Upper lobe of left lung (tissue), 6 donors: Measurements from ENCODE around the gene SRCIN1. TPM values are rescaled to one million over a fixed set of nuclear protein-coding genes. Genes with fewer than 3 reads are reported as not detected.
"Not testable (repeated sequence)": the region's sequence is repeated elsewhere in the genome, so short reads cannot be mapped to it uniquely, and the experiment has no call there.

Source experiments
- ATAC-seq, 2 donors: fragments of 200-7000 bp; cut with Tn5 transposase; one replicate each; pipeline ENCODE4 v1.9.1; 2022; ENCODE audit warnings: mild to moderate bottlenecking in 2 of 2, moderate library complexity in 2 of 2; ENCODE audit not compliant: low FRiP score in 2 of 2
- DNase-seq, 2 donors: peaks; one replicate each; pipeline ENCODE4 v3.0.0-alpha.2; 2019 to 2020
- H3K27ac ChIP-seq, 4 donors: fragments of 200-600 bp; sonication (generic); one replicate each; pipeline ENCODE4 v1.5.1; 2016 to 2019
- H3K27me3 ChIP-seq, 4 donors: fragments of 200-600 bp; sonication (generic); one replicate each; pipeline ENCODE4 v1.5.1; 2017 to 2019
- H3K36me3 ChIP-seq, 4 donors: fragments of 200-600 bp; sonication (generic); one replicate each; pipeline ENCODE4 v1.5.1; 2016 to 2019
- H3K4me1 ChIP-seq, 4 donors: fragments of 200-600 bp; sonication (generic); one replicate each; pipeline ENCODE4 v1.5.1; 2018 to 2019
- H3K4me3 ChIP-seq, 4 donors: fragments of 200-600 bp; sonication (generic); one replicate each; pipeline ENCODE4 v1.5.1; 2017 to 2019; ENCODE audit warnings: mild to moderate bottlenecking in 2 of 4, moderate library complexity in 1 of 4
- H3K9me3 ChIP-seq, 4 donors: fragments of 200-600 bp; sonication (generic); one replicate each; pipeline ENCODE4 v1.5.1; 2018 to 2019
- EP300 ChIP-seq, 4 donors: sonication (generic); formaldehyde crosslinking; IDR thresholded peaks; one replicate each; pipeline ENCODE4 v1.5.1; 2017; ENCODE audit warnings: antibody characterized with exemption in 4 of 4, control low read depth in 2 of 4
- POLR2A ChIP-seq, 4 donors: fragments of 450-650 bp; IDR thresholded peaks; one replicate each; pipeline ENCODE4 v1.5.1; 2016 to 2017; ENCODE audit warnings: antibody characterized with exemption in 4 of 4, mild to moderate bottlenecking in 2 of 4
- POLR2AphosphoS5 ChIP-seq, 2 donors: sonication (generic); formaldehyde crosslinking; IDR thresholded peaks; one replicate each; pipeline ENCODE4 v1.5.1; 2017; ENCODE audit warnings: antibody characterized with exemption in 2 of 2
- WGBS, 2 donors: methylation state at CpG; one replicate each; pipeline ENCODE4 v1.1.5; 2017 to 2018; 5-methylcytosine and 5-hydroxymethylcytosine counted together
- total RNA-seq, 6 donors: library from RNA; depleted of rRNA in 4 of 6; stranded (reverse); fragments of >200 nt in 4 of 6; gene quantifications; one replicate each; pipeline versions ENCODE4 v1.1.0 to v1.2.1, GENCODE V29; 2016 to 2021
- TF ChIP-seq, protein P1 (sequence below), 6 experiments: fragments of 450-650 bp in 4 of 6; fragments of 200-600 bp in 2 of 6; sonication (generic) in 2 of 6; IDR thresholded peaks; one replicate each; pipeline ENCODE4 v1.5.1; 2016 to 2019; ENCODE audit warnings: antibody characterized with exemption in 6 of 6
- donor health status: DM: no; HTN: no; CAD: no; lungs with moderate emphysema.
- donor health status: DM: no; HTN: yes; CAD: no; lungs with severe emphysema.

SRCIN1 gene
- total RNA-seq, 6 donors from 2014 or later: 1.6 to 16.6 (median 5.6) TPM

DNA sequence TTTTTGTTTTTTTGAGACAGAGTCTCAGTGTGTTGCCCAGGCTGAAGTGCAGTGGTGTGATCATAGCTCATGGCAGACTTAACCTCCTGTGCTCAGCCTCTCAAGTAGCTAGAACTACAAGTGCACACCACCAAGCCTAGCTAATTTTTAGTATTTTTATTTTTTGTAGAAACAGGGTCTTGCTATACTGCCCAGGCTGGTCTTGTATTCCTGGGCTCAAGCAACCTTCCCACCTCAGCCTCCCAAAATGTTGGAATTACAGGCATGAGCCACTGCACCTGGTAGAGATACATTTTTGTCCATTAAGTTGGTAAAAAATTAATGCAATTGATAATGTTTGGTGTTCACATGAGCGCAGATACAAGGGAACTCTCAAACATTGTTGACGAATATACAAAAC lies 22.2 kb upstream of the SRCIN1 start:
- H3K4me1 ChIP-seq: no peaks in the 10 kb centered on the region
- H3K27ac ChIP-seq: no peak overlapping the region
- WGBS, 2 donors: 94 to 98% methylated on average over 2 of the region's 2 CpGs
- H3K9me3 ChIP-seq: no peaks in the 10 kb centered on the region
- H3K27me3 ChIP-seq: no peaks in the 10 kb centered on the region
- H3K36me3 ChIP-seq: no peaks in the 10 kb centered on the region
- ATAC-seq (no peak), DNase-seq (no peak)
- no peak for TF ChIP-seq POLR2AphosphoS5 (IDR thresholded peaks at IDR 0.05)
- TF ChIP-seq, protein P1, sequence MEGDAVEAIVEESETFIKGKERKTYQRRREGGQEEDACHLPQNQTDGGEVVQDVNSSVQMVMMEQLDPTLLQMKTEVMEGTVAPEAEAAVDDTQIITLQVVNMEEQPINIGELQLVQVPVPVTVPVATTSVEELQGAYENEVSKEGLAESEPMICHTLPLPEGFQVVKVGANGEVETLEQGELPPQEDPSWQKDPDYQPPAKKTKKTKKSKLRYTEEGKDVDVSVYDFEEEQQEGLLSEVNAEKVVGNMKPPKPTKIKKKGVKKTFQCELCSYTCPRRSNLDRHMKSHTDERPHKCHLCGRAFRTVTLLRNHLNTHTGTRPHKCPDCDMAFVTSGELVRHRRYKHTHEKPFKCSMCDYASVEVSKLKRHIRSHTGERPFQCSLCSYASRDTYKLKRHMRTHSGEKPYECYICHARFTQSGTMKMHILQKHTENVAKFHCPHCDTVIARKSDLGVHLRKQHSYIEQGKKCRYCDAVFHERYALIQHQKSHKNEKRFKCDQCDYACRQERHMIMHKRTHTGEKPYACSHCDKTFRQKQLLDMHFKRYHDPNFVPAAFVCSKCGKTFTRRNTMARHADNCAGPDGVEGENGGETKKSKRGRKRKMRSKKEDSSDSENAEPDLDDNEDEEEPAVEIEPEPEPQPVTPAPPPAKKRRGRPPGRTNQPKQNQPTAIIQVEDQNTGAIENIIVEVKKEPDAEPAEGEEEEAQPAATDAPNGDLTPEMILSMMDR (IDR thresholded peaks at IDR 0.05): no peak
- TF ChIP-seq EP300 (IDR thresholded peaks at IDR 0.05): no peak
- no peak for TF ChIP-seq POLR2A (IDR thresholded peaks at IDR 0.05)
- H3K4me3 ChIP-seq: no peak overlapping the region

DNA sequence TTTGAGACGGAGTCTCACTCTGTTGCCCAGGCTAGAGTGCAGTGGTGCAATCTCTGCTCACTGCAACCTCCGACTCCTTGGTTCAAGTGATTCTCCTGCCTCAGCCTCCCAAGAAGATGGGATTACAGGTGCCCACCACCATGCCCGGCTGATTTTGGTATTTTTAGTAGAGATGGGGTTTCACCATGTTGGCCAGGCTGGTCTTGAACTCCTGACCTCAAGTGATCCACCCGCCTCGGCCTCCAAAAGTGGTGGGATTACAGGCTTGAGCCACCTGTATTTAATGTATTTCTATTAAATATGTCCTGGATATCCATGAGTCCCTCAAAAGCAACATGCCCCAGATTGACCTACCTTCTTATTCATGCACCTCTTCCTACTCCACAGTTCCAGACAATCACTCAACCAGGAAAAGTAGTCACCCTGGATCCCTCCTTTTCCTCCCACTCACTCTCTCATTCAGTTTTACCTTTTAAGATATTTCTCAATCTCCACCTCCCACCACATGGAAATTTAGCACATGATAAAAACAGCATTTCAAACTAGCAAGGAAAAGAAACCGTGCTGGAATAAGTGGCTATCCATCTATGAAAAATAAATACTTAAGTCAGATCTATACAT lies 21.0 kb upstream of the SRCIN1 start:
- H3K4me3 ChIP-seq, DNase-seq, H3K27ac ChIP-seq, H3K9me3 ChIP-seq, H3K36me3 ChIP-seq, ATAC-seq, H3K4me1 ChIP-seq, H3K27me3 ChIP-seq: not testable (repeated sequence)
- WGBS, 2 donors: 84 to 92% methylated on average over 6 of the region's 6 CpGs

DNA sequence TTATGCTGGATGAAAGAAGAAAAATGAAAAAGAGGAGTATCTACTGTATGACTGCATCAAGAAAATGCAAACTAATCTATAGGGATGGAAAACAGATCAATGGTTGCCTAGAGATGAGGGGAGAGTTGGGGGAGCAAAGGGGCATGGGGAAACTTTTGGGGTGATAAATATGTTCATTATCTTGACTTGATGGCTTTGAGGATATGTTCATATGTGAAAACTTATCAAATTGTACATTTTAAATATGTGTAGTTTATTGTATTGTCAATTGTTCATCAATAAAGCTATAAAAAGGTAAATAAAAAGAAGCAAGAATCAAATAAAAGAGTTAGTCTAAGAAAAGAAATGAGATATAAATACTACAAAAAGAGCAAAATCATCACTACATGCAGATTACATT lies 19.7 kb upstream of the SRCIN1 start:
- no peaks in the 10 kb centered on the region for H3K4me1 ChIP-seq
- no peak for ATAC-seq
- TF ChIP-seq EP300 (IDR thresholded peaks at IDR 0.05): no peak
- TF ChIP-seq POLR2A (IDR thresholded peaks at IDR 0.05): no peak
- TF ChIP-seq POLR2AphosphoS5 (IDR thresholded peaks at IDR 0.05): no peak
- TF ChIP-seq, protein P1 (IDR thresholded peaks at IDR 0.05): no peak
- no peak overlapping the region for H3K27ac ChIP-seq
- H3K4me3 ChIP-seq: no peak overlapping the region
- H3K9me3 ChIP-seq: no peaks in the 10 kb centered on the region
- no peaks in the 10 kb centered on the region for H3K36me3 ChIP-seq
- H3K27me3 ChIP-seq: no peaks in the 10 kb centered on the region
- DNase-seq: no peak

DNA sequence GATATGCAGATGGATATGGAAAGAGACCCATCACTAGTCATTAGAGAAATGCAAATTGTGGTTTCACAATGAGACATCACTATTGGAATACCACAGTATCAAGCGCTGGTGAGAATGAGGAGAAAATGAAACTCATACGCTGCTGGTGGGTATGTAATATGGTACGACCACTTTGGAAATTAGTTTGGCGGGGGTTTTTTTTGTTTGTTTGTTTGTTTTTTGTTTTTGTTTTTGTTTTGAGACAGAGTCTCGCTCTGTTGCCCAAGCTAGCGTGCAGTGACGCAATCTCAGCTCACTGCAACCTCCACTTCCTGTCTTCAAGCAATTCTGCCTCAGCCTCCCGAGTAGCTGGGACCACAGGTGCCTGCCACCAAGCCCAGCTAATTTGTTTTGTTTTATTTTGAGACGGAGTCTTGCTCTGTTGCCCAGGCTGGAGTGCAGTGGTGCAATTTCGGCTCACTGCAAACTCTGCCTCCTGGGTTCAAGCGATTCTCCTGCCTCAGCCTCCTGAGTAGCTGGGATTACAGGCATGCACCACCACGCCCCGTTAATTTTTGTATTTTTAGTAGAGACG lies 19.1 kb upstream of the SRCIN1 start:
- not testable (repeated sequence) for H3K4me1 ChIP-seq, ATAC-seq, H3K36me3 ChIP-seq, H3K4me3 ChIP-seq, H3K27ac ChIP-seq, H3K27me3 ChIP-seq, DNase-seq, H3K9me3 ChIP-seq
- 77 to 79% methylated on average over 14 of the region's 14 CpGs for WGBS, 2 donors

DNA sequence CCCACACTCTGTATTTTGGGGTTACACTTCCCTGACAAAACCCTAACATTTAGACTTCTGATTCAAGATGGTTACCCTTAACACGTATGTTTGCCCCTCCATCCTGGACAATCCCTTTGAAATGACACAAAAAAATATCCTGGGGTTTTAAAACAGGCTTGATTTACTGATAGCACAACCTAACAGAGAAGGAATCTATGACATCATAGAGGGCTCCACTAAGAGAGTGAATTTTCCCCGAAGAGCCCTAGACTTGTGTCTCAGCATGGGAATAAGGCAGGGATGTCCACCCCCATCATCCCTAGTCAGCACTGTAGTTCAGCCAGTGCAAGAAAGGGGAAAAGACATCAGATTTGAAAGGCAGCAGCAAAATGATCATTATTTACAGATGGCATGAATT lies 15.8 kb upstream of the SRCIN1 start:
- no peaks in the 10 kb centered on the region for H3K27me3 ChIP-seq
- no peak for DNase-seq
- H3K9me3 ChIP-seq: no peaks in the 10 kb centered on the region
- WGBS, 2 donors: 62 to 80% methylated on average over 2 of the region's 2 CpGs
- no peaks in the 10 kb centered on the region for H3K36me3 ChIP-seq
- no peak for TF ChIP-seq POLR2A (IDR thresholded peaks at IDR 0.05)
- TF ChIP-seq EP300 (IDR thresholded peaks at IDR 0.05): no peak
- TF ChIP-seq, protein P1 (IDR thresholded peaks at IDR 0.05): no peak
- TF ChIP-seq POLR2AphosphoS5 (IDR thresholded peaks at IDR 0.05): no peak
- no peak overlapping the region for H3K4me3 ChIP-seq
- no peak overlapping the region for H3K27ac ChIP-seq
- no peaks in the 10 kb centered on the region for H3K4me1 ChIP-seq
- no peak for ATAC-seq
